ENCODE measurements around the gene STAB2.

Gene STAB2

DNA sequence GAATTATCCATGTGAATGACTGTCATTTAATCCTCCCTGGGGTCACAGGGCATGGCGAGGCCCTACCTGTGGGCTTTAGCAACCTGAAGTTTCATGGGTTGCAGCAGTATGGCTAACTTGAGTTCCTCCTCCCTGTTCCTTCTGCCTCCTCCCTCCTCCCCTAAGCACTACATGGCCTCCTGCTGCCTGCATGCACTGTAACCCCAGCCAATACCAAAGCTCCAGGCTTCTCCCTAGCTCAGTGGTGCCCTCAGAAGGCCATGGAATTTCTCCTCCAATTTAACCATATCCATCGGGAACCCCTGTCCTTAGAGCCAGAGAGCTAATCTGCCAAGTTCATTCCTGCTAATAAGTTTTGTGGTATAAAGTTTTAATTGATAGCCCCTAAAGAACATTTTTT, 158.9 kb downstream of the STAB2 start:
- no peak for DNase-seq (ENCODE audit: low read depth in 2 of 2)

DNA sequence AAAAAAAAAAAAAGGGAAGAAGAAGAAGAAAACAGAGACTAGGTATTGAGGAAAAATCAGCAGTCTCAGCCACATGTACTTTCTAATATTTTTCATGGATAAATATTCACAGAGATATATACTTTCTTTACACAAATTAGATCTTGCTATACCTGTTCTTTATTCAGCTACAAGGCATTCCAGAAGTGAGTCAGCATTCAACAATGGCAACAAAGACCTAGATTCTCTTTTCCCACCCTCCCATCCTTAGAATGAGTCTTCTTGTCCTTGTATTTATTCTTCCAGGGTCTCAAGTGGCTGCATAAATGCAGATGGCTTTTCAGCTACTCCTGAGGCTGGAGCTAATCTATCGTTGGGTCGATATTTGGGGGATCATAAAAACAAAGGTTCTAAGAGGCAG, 160.9 kb downstream of the STAB2 start:
- no peak for DNase-seq (ENCODE audit: low read depth in 2 of 2)

DNA sequence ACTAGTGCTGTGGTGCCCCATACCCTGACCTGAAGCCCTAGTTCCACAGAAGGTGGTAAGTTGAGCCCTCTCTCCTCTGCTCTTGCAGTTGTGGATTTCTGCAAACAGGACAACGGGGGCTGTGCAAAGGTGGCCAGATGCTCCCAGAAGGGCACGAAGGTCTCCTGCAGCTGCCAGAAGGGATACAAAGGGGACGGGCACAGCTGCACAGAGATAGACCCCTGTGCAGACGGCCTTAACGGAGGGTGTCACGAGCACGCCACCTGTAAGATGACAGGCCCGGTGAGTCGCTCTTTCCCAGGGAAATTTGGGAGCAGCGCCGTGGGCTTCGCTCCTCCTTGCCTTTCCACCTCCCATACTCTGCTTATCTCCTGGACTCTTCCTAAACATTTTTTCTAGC, 161.8 kb downstream of the STAB2 start:
- no peak for DNase-seq (ENCODE audit: low read depth in 2 of 2)

DNA sequence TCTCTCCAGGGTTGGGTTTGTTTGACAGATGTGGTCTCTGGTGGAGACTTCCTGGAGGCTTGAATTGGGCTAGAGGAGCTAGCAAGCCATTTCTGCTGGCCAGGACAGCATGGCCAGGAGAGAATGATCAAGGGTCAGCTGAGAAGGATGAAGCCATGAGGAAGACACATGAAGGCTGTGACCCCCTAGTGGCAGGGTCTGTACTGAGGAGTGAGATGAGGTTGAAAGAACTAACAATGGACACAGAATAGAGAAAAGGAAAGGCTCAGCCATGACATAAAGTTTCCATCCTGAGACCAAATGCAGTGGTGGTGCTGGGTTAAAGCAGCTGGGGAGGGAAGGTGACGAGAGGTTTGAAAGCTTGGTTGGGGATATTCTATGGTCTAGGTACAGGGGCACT, 164.1 kb downstream of the STAB2 start:
- no peak for DNase-seq (ENCODE audit: low read depth in 2 of 2)

GRCh38 chr12:103751600-103751999, 164.5 kb downstream of the STAB2 start:
- no peak for DNase-seq (ENCODE audit: low read depth in 2 of 2)

DNA sequence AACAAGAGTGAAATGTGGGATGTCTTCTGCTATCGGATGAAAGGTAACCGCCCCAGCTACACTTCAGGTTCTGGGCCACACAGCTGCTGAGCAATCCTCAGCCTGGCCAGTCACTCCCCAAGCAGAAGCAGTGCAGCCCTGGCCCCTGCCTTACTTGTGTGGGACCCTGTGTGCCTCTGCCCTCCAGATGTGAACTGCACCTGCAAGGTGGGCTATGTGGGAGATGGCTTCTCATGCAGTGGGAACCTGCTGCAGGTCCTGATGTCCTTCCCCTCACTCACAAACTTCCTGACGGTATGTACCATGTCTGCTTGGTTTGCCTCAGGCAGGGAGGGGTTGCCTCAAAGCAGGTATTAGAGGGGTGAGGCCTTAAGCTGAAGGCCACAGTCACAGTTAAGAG, 168.4 kb downstream of the STAB2 start:
- no peak for DNase-seq (ENCODE audit: low read depth in 2 of 2)

DNA sequence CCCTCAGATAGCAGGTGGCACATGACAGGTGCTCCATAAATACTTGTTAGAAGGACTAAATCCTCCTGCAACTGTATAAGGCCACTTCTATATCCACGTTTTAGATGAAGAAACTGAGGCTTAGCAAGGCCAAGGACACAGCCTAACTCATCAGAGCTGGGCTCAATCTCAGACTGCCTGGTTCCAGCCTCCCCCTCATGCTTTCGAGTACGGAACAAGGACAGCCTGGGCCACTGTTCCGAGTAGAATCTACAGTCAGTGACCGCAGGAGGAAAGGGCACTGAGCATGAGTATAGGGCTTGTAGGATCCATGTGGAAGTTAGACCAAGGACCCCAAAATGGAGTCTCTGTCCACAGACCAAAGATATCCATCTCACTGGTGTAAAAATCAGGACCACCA, 169.4 kb downstream of the STAB2 start:
- no peak for DNase-seq (ENCODE audit: low read depth in 2 of 2)

- DNase-seq (ENCODE audit: low read depth in 2 of 2) = no peak
Observed at GRCh38 chr12:103757248-103757647, 170.2 kb downstream of the STAB2 start.

GRCh38 chr12:103758310-103759089, 171.4 kb downstream of the STAB2 start:
- DNase-seq (ENCODE audit: low read depth in 2 of 2) = no peak

- DNase-seq (ENCODE audit: low read depth in 2 of 2) = no peak
Observed at GRCh38 chr12:103762473-103762872, 175.4 kb downstream of the STAB2 start.

DNA sequence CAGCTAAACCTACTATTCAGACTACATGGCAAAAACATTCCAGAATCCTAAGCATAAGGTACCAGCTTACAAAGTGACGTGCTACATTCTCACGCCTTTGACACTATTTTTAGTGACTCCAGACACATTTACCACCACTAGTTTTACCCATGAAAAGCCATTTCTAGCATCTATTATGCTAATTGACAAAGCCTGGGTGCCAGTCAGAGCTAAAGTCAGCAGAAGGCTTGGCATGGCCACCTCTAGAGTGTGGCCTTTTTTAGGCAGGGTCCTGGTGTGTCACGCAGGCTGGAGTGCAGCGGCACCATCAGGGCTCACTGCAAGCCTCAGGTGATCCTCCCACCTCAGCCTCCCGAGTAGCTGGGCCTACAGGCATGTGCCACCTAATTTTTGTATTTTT, 178.2 kb downstream of the STAB2 start:
- no peak for DNase-seq (ENCODE audit: low read depth in 2 of 2)

GRCh38 chr12:103766028-103766427, 179.0 kb downstream of the STAB2 start:
- DNase-seq (ENCODE audit: low read depth in 2 of 2) = no peak

DNA sequence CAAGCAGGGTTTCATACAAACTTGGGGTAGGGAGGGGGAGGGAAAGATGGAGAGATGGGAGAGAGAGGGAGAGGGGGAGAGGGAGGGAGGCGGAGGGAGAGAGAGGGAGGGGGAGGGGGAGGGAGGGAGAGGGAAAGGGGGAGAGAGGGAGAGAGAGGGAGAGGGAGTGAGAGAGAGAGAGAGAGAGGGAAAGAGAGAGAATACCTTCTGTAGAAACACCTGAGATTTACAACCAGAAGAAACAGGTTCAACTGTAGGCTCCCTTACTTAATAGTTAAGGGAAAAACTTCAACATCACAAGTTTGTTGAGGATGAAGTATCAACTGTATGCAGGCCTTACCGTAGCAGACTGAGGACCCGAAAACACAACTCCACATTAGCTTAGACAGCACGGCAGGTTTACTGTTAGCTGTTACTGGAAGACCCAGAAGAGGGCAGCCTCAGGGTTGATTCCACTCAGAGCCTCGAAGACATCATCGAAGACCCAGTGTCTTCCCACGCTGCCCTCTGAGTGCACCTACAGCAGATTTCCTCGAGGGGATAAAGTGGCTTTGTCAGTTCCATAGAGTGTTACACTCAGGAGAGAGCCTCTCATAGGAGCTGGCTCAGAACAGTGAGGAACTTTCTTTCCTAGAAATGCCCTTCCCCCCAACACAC, 181.5 kb downstream of the STAB2 start:
- DNase-seq (ENCODE audit: low read depth in 2 of 2) = no peak

DNA sequence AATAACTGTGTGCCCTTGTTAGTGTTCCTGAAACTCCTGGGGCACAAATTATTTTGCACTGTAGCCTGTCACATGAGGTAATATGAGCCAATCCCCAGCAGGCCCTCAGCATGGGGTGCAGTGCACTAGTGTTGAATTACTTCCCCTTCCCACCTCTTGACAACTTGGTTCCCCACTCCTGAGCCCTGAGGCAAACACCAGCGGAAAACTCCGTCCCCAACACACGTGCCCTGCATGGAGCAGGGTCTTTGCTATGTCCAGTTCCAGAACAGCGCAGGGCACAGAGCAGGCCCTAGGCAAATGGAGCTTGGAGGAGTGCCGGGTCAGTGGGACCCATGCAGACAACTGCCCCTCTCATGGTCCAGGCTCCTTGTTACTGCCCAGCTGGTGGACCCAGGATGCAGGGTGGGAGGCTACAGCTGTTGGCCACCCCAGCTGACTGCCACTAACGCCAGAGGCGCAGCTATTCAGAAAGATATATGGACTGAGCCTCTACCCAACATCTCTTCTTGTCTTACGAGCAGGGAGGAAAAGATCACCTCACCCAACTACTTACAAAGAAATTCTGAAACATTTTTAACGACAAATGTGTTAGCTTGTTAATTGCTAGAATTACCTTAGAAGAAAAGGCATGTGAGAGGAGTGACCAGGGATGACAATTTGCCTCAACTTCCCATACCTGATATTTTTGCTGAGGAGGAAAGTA, 182.3 kb downstream of the STAB2 start:
- no peak for DNase-seq (ENCODE audit: low read depth in 2 of 2)

DNA sequence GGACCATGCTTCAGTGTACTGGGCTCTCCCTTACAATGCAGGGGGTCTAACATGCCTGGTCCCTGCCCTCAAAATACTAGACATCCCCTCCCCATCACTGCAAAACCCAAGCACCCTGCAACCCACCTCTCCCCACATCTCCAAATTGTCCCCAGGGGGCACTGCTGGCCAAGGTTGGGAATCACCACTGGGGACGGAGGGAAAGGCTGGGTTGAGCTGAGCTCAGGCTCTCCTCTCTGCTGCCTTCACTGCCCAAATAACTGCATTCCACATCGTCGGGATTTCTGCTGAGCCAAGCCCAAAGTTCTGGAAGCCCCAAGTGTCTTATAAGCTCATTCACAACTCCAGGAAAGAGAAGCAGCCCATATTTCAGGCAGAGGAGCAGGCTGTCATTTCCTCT, 184.4 kb downstream of the STAB2 start:
- DNase-seq (ENCODE audit: low read depth in 2 of 2) = no peak

- no peak for DNase-seq (ENCODE audit: low read depth in 2 of 2)
Observed at GRCh38 chr12:103772367-103773108, 185.5 kb downstream of the STAB2 start.

GRCh38 chr12:103773109-103773910, 186.2 kb downstream of the STAB2 start:
- DNase-seq (ENCODE audit: low read depth in 2 of 2) = no peak

DNA sequence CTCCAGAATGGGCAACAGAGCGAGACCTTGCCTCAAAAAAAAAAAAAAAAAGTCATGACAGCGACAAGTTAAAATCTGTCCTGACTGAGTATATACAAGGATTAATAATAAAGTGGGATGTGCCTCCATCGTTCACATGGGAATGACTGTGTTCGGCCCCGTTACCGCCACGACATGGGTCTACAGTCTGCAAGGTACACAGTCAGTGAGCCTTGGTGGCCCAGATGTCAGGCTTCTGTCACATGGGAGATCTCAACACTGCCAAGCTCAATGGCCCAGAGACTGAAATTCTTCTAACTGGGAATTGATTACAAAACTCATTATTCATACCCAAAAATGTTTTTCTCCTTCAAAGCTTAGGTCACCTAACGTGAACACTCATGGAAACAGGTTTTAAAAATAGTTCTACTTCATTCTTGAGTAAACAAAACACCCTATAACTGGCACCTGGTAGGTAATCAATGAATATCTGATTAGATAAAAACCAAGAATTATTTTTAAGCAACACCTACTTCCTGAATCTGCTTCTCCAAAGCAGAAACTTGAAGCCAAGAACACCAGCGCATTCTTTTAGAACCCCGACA, 188.0 kb downstream of the STAB2 start:
- DNase-seq (ENCODE audit: low read depth in 2 of 2) = no peak

GRCh38 chr12:103778781-103779180, 191.7 kb downstream of the STAB2 start:
- DNase-seq (ENCODE audit: low read depth in 2 of 2) = no peak

- no peak for DNase-seq (ENCODE audit: low read depth in 2 of 2)
Observed at GRCh38 chr12:103779410-103780092, 192.5 kb downstream of the STAB2 start.

DNA sequence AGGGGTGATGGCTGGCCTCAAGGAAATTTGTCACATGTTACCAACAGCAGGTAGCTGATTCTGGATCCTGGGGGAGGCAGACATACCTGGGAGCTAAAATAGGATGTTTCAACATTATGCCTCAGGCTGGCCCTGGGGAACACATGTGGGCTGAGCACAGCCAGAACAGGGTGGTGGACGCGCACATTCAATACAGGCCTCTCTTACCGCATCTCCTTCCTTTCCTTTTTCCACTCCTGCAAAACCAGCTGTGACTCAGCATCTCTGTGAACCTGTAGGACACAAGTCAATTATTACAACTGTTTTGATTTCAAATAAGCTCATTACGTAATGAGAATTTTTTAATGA, 193.0 kb downstream of the STAB2 start:
- no peak for DNase-seq (ENCODE audit: low read depth in 2 of 2)
